Measurements from ENCODE around the gene PROM1.

PROM1 gene

GRCh38 chr4:16131293-16131692, 47.5 kb upstream of the PROM1 start:
- Histone ChIP-seq H3K79me2 (ENCODE audit: insufficient read depth, low read length) (no peaks in the 10 kb centered on the region), H2AFZ (ENCODE audit: low read length) (no peak overlapping the region), H3K4me1 (ENCODE audit: insufficient read depth, low read length, poor library complexity, severe bottlenecking) (no peaks in the 10 kb centered on the region), H3F3A (ENCODE audit: low read depth) (no peaks in the 10 kb centered on the region), H3K9me3 (ENCODE audit: insufficient read depth, low read depth, low read length) (peaks cover 5% of the 10 kb centered on the region; the same call in 1 of the 2 replicates), H3K4me2 (ENCODE audit: low read depth, low read length, poor library complexity, severe bottlenecking) (no peak overlapping the region), H3K9ac (ENCODE audit: low read depth, low read length, poor library complexity, severe bottlenecking) (no peak overlapping the region), H3K9me2 (replicated peaks; ENCODE audit: low read depth, low read length) (no peaks in the 10 kb centered on the region), H4K20me1 (ENCODE audit: insufficient read depth, low read length, poor library complexity, severe bottlenecking) (no peaks in the 10 kb centered on the region), H3K36me3 (ENCODE audit: insufficient read depth, low read length) (no peaks in the 10 kb centered on the region), H3K4me3 (ENCODE audit: low read length, poor library complexity, severe bottlenecking) (no peak overlapping the region), H3K27me3 (ENCODE audit: insufficient read depth, low read length, poor library complexity, severe bottlenecking) (no peaks in the 10 kb centered on the region)
- TF ChIP-seq EZH2phosphoT487 (IDR thresholded peaks at IDR 0.05; ENCODE audit: borderline replicate concordance) (no peak), CTCF (conservative IDR thresholded peaks at IDR 0.05; ENCODE audit: low read length) (no peak)

DNA sequence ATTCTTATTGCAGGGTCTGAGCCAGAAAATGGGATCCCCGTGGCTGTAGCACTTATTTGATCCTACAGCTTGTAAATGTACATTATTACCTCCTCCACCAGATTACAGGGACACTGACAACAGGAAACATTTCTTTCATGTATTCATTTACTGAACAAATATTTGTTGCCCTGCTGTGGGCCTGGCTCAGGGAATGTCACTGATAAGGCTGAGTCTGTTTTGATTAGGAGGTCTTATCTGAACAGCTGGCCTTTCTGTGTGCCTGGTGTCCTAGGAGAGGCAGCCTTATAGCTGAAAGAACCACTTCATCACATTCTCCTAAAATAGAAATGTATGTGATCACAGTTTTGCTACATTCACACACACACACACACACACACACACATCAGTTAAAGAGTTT, 45.5 kb upstream of the PROM1 start:
- Histone ChIP-seq H3F3A (ENCODE audit: low read depth) (no peaks in the 10 kb centered on the region), H4K20me1 (ENCODE audit: insufficient read depth, low read length, poor library complexity, severe bottlenecking) (no peaks in the 10 kb centered on the region), H2AFZ (ENCODE audit: low read length) (no peak overlapping the region), H3K9ac (ENCODE audit: low read depth, low read length, poor library complexity, severe bottlenecking) (no peak overlapping the region), H3K4me3 (ENCODE audit: low read length, poor library complexity, severe bottlenecking) (no peak overlapping the region), H3K4me1 (ENCODE audit: insufficient read depth, low read length, poor library complexity, severe bottlenecking) (peaks cover 8% of the 10 kb centered on the region), H3K9me2 (replicated peaks; ENCODE audit: low read depth, low read length) (no peaks in the 10 kb centered on the region), H3K79me2 (ENCODE audit: insufficient read depth, low read length) (no peaks in the 10 kb centered on the region), H3K9me3 (ENCODE audit: insufficient read depth, low read depth, low read length) (no peaks in the 10 kb centered on the region), H3K4me2 (ENCODE audit: low read depth, low read length, poor library complexity, severe bottlenecking) (no peak overlapping the region), H3K36me3 (ENCODE audit: insufficient read depth, low read length) (no peaks in the 10 kb centered on the region), H3K27me3 (ENCODE audit: insufficient read depth, low read length, poor library complexity, severe bottlenecking) (no peaks in the 10 kb centered on the region)
- no peak for TF ChIP-seq CTCF (conservative IDR thresholded peaks at IDR 0.05; ENCODE audit: low read length)
- TF ChIP-seq EZH2phosphoT487 (IDR thresholded peaks at IDR 0.05; ENCODE audit: borderline replicate concordance) = no peak

- TF ChIP-seq CTCF (conservative IDR thresholded peaks at IDR 0.05; ENCODE audit: low read length) (no peak), EZH2phosphoT487 (IDR thresholded peaks at IDR 0.05; ENCODE audit: borderline replicate concordance) (no peak)
- no peaks in the 10 kb centered on the region for H3K36me3 ChIP-seq (ENCODE audit: insufficient read depth, low read length)
- H3K79me2 ChIP-seq (ENCODE audit: insufficient read depth, low read length) = no peaks in the 10 kb centered on the region
- no peaks in the 10 kb centered on the region for H3K27me3 ChIP-seq (ENCODE audit: insufficient read depth, low read length, poor library complexity, severe bottlenecking)
- H3K4me2 ChIP-seq (ENCODE audit: low read depth, low read length, poor library complexity, severe bottlenecking) = no peak overlapping the region
- no peak overlapping the region for H2AFZ ChIP-seq (ENCODE audit: low read length)
- 0 out of 2 replicates have a peak, but pooled peaks cover 4% of the 10 kb centered on the region for H3F3A ChIP-seq (ENCODE audit: low read depth)
- no peak overlapping the region for H3K4me3 ChIP-seq (ENCODE audit: low read length, poor library complexity, severe bottlenecking)
- H3K9me2 ChIP-seq (replicated peaks; ENCODE audit: low read depth, low read length) = no peaks in the 10 kb centered on the region
- H3K9me3 ChIP-seq (ENCODE audit: insufficient read depth, low read depth, low read length) = no peaks in the 10 kb centered on the region
- H3K9ac ChIP-seq (ENCODE audit: low read depth, low read length, poor library complexity, severe bottlenecking) = no peak overlapping the region
- peaks cover 34% of the 10 kb centered on the region for H3K4me1 ChIP-seq (ENCODE audit: insufficient read depth, low read length, poor library complexity, severe bottlenecking)
- no peaks in the 10 kb centered on the region for H4K20me1 ChIP-seq (ENCODE audit: insufficient read depth, low read length, poor library complexity, severe bottlenecking)
Measured at GRCh38 chr4:16126714-16127113, 42.9 kb upstream of the PROM1 start.
